ENCODE results near the gene C7.

Gene C7

GRCh38 chr5:40991168-40991980 is 82.1 kb downstream of the C7 start:
- peak overlapping the region; percentile 89 for H3K27ac ChIP-seq (ENCODE audit: low read depth, low read length)
- no peaks in the 10 kb centered on the region for H3K27me3 ChIP-seq (ENCODE audit: insufficient read depth, low read length)
- H2AFZ ChIP-seq (ENCODE audit: low read length, unreplicated experiment): peak overlapping the region; percentile 58
- H3K36me3 ChIP-seq (ENCODE audit: insufficient read depth, low read length): no peaks in the 10 kb centered on the region
- no peaks in the 10 kb centered on the region for H3K79me2 ChIP-seq (ENCODE audit: control insufficient read depth, insufficient read depth, low read length, unreplicated experiment)
- H3K4me1 ChIP-seq (ENCODE audit: control insufficient read depth, insufficient read depth, low read length, unreplicated experiment): peaks cover 39% of the 10 kb centered on the region
- H3K4me3 ChIP-seq (ENCODE audit: low read depth, low read length): peak overlapping the region; percentile 29

GRCh38 chr5:40991981-40992559 is 82.8 kb downstream of the C7 start:
- H3K79me2 ChIP-seq (ENCODE audit: control insufficient read depth, insufficient read depth, low read length, unreplicated experiment): no peaks in the 10 kb centered on the region
- no peak overlapping the region; the same call in 1 of the 2 replicates for H3K4me3 ChIP-seq (ENCODE audit: low read depth, low read length)
- no peaks in the 10 kb centered on the region for H3K27me3 ChIP-seq (ENCODE audit: insufficient read depth, low read length)
- H3K36me3 ChIP-seq (ENCODE audit: insufficient read depth, low read length): no peaks in the 10 kb centered on the region
- peak overlapping the region; percentile 89 for H3K27ac ChIP-seq (ENCODE audit: low read depth, low read length)
- H3K4me1 ChIP-seq (ENCODE audit: control insufficient read depth, insufficient read depth, low read length, unreplicated experiment): peaks cover 39% of the 10 kb centered on the region
- peak overlapping the region; percentile 58 for H2AFZ ChIP-seq (ENCODE audit: low read length, unreplicated experiment)

- Histone ChIP-seq H3K27ac (ENCODE audit: low read depth, low read length) (no peak overlapping the region), H2AFZ (ENCODE audit: low read length, unreplicated experiment) (no peak overlapping the region), H3K36me3 (ENCODE audit: insufficient read depth, low read length) (no peaks in the 10 kb centered on the region), H3K4me1 (ENCODE audit: control insufficient read depth, insufficient read depth, low read length, unreplicated experiment) (peaks cover 14% of the 10 kb centered on the region), H3K27me3 (ENCODE audit: insufficient read depth, low read length) (no peaks in the 10 kb centered on the region), H3K4me3 (ENCODE audit: low read depth, low read length) (no peak overlapping the region), H3K79me2 (ENCODE audit: control insufficient read depth, insufficient read depth, low read length, unreplicated experiment) (no peaks in the 10 kb centered on the region)
Measured at GRCh38 chr5:40995801-40996586, 86.7 kb downstream of the C7 start.

GRCh38 chr5:40999142-40999541 is 89.8 kb downstream of the C7 start:
- no peaks in the 10 kb centered on the region for H3K79me2 ChIP-seq (ENCODE audit: control insufficient read depth, insufficient read depth, low read length, unreplicated experiment)
- H3K36me3 ChIP-seq (ENCODE audit: insufficient read depth, low read length): no peaks in the 10 kb centered on the region
- no peak overlapping the region for H3K27ac ChIP-seq (ENCODE audit: low read depth, low read length)

GRCh38 chr5:40999966-41000365 is 90.7 kb downstream of the C7 start:
- Histone ChIP-seq H3K27me3 (ENCODE audit: insufficient read depth, low read length) (no peaks in the 10 kb centered on the region), H3K36me3 (ENCODE audit: insufficient read depth, low read length) (no peaks in the 10 kb centered on the region), H2AFZ (ENCODE audit: low read length, unreplicated experiment) (no peak overlapping the region), H3K27ac (ENCODE audit: low read depth, low read length) (no peak overlapping the region), H3K79me2 (ENCODE audit: control insufficient read depth, insufficient read depth, low read length, unreplicated experiment) (no peaks in the 10 kb centered on the region), H3K4me1 (ENCODE audit: control insufficient read depth, insufficient read depth, low read length, unreplicated experiment) (no peaks in the 10 kb centered on the region), H3K4me3 (ENCODE audit: low read depth, low read length) (no peak overlapping the region)

More at GRCh38 chr5:40999142-40999541, 89.8 kb downstream of the C7 start:
- Histone ChIP-seq H2AFZ (ENCODE audit: low read length, unreplicated experiment) (no peak overlapping the region), H3K4me3 (ENCODE audit: low read depth, low read length) (no peak overlapping the region), H3K4me1 (ENCODE audit: control insufficient read depth, insufficient read depth, low read length, unreplicated experiment) (no peaks in the 10 kb centered on the region), H3K27me3 (ENCODE audit: insufficient read depth, low read length) (no peaks in the 10 kb centered on the region)

- Histone ChIP-seq H3K36me3 (ENCODE audit: insufficient read depth, low read length) (no peaks in the 10 kb centered on the region), H3K4me1 (ENCODE audit: control insufficient read depth, insufficient read depth, low read length, unreplicated experiment) (peaks cover 5% of the 10 kb centered on the region), H3K79me2 (ENCODE audit: control insufficient read depth, insufficient read depth, low read length, unreplicated experiment) (no peaks in the 10 kb centered on the region), H3K27me3 (ENCODE audit: insufficient read depth, low read length) (no peaks in the 10 kb centered on the region), H3K27ac (ENCODE audit: low read depth, low read length) (no peak overlapping the region), H2AFZ (ENCODE audit: low read length, unreplicated experiment) (no peak overlapping the region), H3K4me3 (ENCODE audit: low read depth, low read length) (no peak overlapping the region)
Measured at GRCh38 chr5:41003670-41004376, 94.5 kb downstream of the C7 start.

- H3K4me3 ChIP-seq (ENCODE audit: low read depth, low read length): no peak overlapping the region
- H3K27ac ChIP-seq (ENCODE audit: low read depth, low read length): no peak overlapping the region
- no peaks in the 10 kb centered on the region for H3K36me3 ChIP-seq (ENCODE audit: insufficient read depth, low read length)
- peaks cover 14% of the 10 kb centered on the region for H3K4me1 ChIP-seq (ENCODE audit: control insufficient read depth, insufficient read depth, low read length, unreplicated experiment)
- H2AFZ ChIP-seq (ENCODE audit: low read length, unreplicated experiment): no peak overlapping the region
- H3K27me3 ChIP-seq (ENCODE audit: insufficient read depth, low read length): no peaks in the 10 kb centered on the region
- H3K79me2 ChIP-seq (ENCODE audit: control insufficient read depth, insufficient read depth, low read length, unreplicated experiment): no peaks in the 10 kb centered on the region
Measured at GRCh38 chr5:41004931-41005330, 95.6 kb downstream of the C7 start.

GRCh38 chr5:41009232-41009631 is 99.9 kb downstream of the C7 start:
- peak overlapping the region; percentile 36 for H2AFZ ChIP-seq (ENCODE audit: low read length, unreplicated experiment)
- H3K27me3 ChIP-seq (ENCODE audit: insufficient read depth, low read length): no peaks in the 10 kb centered on the region
- H3K27ac ChIP-seq (ENCODE audit: low read depth, low read length): peak overlapping the region; percentile 54
- no peaks in the 10 kb centered on the region for H3K79me2 ChIP-seq (ENCODE audit: control insufficient read depth, insufficient read depth, low read length, unreplicated experiment)
- no peak overlapping the region for H3K4me3 ChIP-seq (ENCODE audit: low read depth, low read length)
- H3K4me1 ChIP-seq (ENCODE audit: control insufficient read depth, insufficient read depth, low read length, unreplicated experiment): peaks cover 16% of the 10 kb centered on the region
- no peaks in the 10 kb centered on the region for H3K36me3 ChIP-seq (ENCODE audit: insufficient read depth, low read length)

- Histone ChIP-seq H3K27me3 (ENCODE audit: insufficient read depth, low read length) (no peaks in the 10 kb centered on the region), H3K4me3 (ENCODE audit: low read depth, low read length) (no peak overlapping the region), H3K27ac (ENCODE audit: low read depth, low read length) (no peak overlapping the region), H3K4me1 (ENCODE audit: control insufficient read depth, insufficient read depth, low read length, unreplicated experiment) (peaks cover 16% of the 10 kb centered on the region), H2AFZ (ENCODE audit: low read length, unreplicated experiment) (no peak overlapping the region), H3K36me3 (ENCODE audit: insufficient read depth, low read length) (no peaks in the 10 kb centered on the region), H3K79me2 (ENCODE audit: control insufficient read depth, insufficient read depth, low read length, unreplicated experiment) (no peaks in the 10 kb centered on the region)
Measured at GRCh38 chr5:41010572-41010971, 101.3 kb downstream of the C7 start.

GRCh38 chr5:41012318-41012717 is 103.0 kb downstream of the C7 start:
- no peaks in the 10 kb centered on the region for H3K36me3 ChIP-seq (ENCODE audit: insufficient read depth, low read length)
- peaks cover 16% of the 10 kb centered on the region for H3K4me1 ChIP-seq (ENCODE audit: control insufficient read depth, insufficient read depth, low read length, unreplicated experiment)
- no peak overlapping the region for H3K27ac ChIP-seq (ENCODE audit: low read depth, low read length)
- H3K27me3 ChIP-seq (ENCODE audit: insufficient read depth, low read length): no peaks in the 10 kb centered on the region
- H3K4me3 ChIP-seq (ENCODE audit: low read depth, low read length): no peak overlapping the region
- H2AFZ ChIP-seq (ENCODE audit: low read length, unreplicated experiment): no peak overlapping the region
- H3K79me2 ChIP-seq (ENCODE audit: control insufficient read depth, insufficient read depth, low read length, unreplicated experiment): no peaks in the 10 kb centered on the region
